HG03139 (cell line): ENCODE measurements around the gene ARL3.

ENCODE experiments used
- ATAC-seq: cut with Tn5 transposase; IDR thresholded peaks from one replicate; pipeline ENCODE4 v1.9.1; 2021; ENCODE audit not compliant: unreplicated experiment

ARL3 gene

GRCh38 chr10:102653060-102653459 is 61.1 kb downstream of the ARL3 start:
- ATAC-seq, result no peak

DNA sequence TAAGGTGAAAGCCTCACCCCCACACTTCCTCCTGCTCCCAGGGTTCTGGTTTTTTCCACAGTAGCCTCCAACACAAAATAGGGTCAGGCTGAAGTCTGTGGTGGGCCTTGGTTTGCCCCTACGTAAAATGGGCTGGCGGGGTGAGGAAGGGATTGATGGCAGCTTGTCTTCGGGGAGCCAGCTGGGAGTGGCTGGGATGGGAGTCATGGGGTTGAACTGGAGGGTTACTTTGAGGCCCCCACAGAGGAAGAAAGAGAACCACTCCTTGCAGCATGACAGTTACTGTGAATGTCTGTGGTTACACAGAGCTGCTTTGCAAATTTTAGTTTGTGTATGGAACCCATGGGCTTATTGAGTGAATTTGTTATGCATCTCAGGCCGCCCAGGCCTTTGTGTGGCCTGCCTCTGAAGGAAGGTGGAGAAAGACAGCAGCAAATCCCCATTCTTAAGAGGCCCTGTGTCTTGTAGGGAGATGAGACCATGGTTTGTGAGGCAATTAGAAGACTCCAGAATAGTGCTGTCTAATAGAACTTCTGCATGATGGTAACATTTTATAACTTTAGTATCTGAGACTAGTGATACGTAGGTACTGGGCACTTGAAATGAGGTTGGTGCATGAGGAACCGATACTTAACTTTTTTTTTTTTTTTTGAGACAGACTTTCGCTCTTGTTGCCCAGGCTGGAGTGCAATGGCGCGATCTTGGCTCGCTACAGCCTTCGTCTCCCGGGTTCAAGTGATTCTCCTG is 61.9 kb downstream of the ARL3 start:
- ATAC-seq, result peak; percentile 38

DNA sequence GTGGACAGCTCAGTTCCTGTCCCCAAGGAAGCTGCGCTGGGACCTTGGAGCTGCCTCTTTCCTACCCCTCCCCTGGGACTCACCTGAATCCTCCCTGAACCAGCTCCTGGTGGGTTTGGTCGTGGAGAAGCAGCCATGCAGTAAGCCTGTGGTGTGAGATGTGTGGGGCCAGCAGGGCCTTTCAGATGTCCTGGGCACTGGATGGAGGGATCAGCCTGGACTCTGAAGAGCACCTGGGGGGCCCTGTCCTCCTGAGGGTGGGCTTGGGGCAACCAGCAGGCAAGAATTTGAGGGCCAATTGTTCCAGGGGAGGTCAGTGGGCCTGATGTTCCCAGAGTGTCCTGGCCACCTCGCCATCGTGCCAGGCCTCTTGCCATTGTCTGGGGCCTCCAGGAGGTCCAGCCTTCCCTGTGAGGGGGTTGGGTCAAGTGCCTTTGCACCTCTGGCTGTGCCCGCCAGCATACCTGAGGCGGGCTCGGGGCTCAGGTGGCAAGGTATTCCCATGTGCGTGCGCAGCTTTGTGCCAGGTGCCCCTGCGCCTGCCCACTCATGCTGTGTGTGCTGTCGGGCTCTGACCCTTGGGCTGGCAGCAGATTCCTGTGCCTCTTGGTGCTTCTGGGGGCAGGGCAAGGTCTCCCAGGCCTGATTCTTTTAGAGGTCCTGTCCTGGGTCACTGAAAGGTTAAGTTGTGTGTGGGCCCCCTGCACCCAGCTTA is 62.6 kb downstream of the ARL3 start:
- peak; percentile 2 for ATAC-seq

DNA sequence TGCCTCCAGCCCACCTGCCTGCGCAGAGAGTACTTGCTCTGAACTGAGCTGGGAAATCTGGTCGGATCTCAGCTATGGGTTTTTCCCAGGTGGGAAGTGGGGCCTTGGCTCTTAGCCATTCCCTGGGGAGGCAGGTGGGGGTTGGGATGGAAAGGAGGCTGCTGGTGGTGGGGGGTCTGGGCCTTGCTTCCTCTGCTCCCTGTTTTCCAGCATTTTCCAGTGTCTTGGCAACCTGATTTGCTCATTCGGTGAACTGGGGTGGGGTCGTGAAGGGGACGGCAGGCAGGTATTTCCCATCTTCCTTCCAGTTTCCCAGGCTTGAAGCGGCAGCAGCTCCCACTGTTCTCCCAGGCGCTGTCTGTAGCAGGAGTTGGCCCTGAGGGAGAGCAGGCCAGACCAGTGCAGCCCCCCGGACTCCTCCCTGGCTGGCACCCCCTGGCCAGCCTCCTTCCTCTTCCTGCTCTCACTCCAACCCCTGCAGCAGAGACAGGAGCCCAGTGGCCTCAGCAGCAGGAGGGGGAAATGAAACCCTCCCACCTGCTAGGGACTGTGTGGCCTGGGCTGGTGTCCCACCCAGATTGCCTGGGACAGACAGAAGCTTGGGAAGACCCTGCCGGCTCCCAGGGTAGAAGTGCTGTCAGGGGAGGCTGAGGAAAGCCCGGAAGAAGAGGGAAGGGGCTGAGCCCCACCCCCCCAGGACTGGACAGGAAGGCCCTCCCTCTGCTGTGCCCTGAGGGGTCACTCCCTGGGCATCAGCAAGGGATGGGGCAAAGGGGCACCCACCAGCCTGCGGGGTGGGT is 63.3 kb downstream of the ARL3 start:
- no peak for ATAC-seq

GRCh38 chr10:102649797-102650654 is 64.2 kb downstream of the ARL3 start:
- no peak for ATAC-seq

- no peak for ATAC-seq
Observed at GRCh38 chr10:102648889-102649796, 65.1 kb downstream of the ARL3 start.

- ATAC-seq, result no peak
Observed at GRCh38 chr10:102648269-102648888, 65.8 kb downstream of the ARL3 start.

GRCh38 chr10:102647443-102648268 is 66.5 kb downstream of the ARL3 start:
- no peak for ATAC-seq

- no peak for ATAC-seq
Observed at GRCh38 chr10:102646610-102647442, 67.4 kb downstream of the ARL3 start.

- ATAC-seq, result peak; percentile 25
Observed at GRCh38 chr10:102645741-102646609, 68.2 kb downstream of the ARL3 start.

DNA sequence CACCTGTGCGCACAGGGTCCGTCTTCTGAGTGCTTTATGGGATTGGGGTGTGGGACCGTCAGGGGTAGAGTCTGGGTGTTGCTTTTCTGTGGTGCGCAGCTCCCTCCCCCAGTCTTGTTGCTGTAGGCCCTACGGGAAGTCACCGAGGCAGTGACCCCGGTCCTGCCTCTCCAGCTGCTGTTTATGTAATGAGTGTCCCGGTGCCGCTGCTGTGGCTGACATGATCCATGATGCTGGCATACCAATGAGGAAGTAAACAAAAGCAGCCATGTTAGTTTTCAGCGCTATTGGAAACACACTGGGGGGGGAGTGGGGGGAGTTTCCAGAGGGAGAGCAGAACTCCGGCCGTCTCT is 68.8 kb downstream of the ARL3 start:
- ATAC-seq, result no peak

DNA sequence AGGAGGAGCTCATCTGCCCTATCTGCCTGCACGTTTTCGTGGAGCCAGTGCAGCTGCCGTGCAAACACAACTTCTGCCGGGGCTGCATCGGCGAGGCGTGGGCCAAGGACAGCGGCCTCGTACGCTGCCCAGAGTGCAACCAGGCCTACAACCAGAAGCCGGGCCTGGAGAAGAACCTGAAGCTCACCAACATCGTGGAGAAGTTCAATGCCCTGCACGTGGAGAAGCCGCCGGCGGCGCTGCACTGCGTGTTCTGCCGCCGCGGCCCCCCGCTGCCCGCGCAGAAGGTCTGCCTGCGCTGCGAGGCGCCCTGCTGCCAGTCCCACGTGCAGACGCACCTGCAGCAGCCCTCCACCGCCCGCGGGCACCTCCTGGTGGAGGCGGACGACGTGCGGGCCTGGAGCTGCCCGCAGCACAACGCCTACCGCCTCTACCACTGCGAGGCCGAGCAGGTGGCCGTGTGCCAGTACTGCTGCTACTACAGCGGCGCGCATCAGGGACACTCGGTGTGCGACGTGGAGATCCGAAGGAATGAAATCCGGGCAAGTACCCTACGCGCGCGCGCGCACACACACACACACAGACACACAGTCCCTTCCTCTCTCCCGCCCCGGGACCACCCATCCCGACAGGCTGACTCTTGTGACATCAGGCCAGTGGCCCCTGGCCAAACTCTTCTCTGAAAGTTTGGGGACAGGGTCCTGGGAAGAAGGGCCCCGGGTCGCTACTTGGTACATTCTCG is 69.4 kb downstream of the ARL3 start:
- ATAC-seq, result no peak

DNA sequence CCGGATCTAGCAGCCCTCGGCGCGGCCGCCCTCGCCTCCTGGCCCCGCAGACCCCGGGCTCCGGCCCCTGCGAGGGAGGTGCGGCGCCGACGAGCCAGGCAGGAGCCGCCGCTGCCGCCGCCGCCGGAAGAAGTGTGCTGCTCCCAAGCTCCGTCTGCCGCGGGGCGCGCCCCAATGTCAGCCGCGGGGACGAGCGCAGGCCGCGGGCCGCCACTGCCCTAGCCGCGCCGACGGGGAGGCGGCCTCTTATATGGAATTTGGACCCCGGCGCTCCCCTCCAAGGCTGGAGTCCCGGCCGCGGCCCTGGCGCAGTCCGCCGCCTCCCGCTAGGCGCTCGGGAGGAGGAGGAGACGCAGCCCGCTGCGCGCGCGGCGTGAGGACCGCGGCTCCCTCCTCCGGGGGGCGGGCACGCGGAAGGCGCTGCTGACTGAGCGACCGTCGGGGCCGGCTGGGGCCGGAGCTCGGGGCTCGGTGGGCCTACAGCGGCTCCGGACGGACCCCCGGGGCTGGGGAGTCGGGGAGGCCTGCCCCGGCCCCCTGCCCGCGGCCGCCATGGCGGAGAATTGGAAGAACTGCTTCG is 70.0 kb downstream of the ARL3 start, which contains the start of gene TRIM8:
Gene TRIM8, plus strand, starts transcription at position 414 of the 580 bp plus-strand sequence. Its CDS starts 139 bp downstream, at position 553.
- no peak for ATAC-seq

DNA sequence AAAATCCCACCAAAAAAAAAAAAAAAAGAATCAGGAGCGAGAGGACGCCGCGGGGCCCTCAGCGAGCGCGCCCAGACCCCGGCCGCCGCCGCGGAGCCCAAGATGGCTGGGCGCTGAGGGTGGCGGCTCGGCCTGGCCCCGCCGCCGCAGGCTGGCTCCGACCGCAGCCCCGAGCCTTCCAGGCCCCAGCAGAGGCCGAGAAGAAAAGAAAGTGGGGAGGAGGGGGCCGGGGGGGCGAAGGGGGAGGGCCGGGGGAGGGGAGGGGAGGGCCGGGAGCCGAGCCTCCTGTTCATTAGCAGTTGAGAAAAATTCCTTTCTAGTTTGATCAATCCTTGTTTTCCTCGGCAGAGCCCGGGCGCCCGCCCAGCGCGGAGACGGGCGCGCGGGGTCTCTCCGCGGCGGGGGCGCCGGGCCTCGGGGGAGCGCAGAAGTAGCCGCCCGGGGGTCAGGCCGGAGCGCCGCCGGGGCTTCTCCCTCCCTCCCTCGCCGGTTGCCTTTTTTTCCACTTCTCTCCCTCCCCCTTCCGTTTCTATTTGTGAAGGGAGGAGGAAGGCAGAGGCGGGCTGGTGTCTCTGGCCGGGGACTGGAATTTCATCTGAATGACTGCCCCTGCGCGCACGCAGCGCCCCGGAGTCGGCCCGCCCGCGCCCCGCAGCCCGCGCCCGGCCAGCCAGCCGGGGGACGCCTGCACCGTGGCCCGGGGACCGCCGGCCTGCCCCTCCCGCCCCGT is 70.7 kb downstream of the ARL3 start:
- no peak for ATAC-seq
